Limb (tissue), 2 donors: ENCODE measurements around the gene RNPS1.
"Not testable (repeated sequence)": the region's sequence is repeated elsewhere in the genome, so short reads cannot be mapped to it uniquely, and the experiment has no call there.

Experiments used
- DNase-seq, 2 donors: peaks; one replicate each; pipeline ENCODE4 v3.0.0-alpha.2; 2016; ENCODE audit errors: extremely low spot score in 2 of 2

Gene RNPS1

GRCh38 chr16:2282866-2283555, 15.1 kb upstream of the RNPS1 start:
- DNase-seq = no peak

DNA sequence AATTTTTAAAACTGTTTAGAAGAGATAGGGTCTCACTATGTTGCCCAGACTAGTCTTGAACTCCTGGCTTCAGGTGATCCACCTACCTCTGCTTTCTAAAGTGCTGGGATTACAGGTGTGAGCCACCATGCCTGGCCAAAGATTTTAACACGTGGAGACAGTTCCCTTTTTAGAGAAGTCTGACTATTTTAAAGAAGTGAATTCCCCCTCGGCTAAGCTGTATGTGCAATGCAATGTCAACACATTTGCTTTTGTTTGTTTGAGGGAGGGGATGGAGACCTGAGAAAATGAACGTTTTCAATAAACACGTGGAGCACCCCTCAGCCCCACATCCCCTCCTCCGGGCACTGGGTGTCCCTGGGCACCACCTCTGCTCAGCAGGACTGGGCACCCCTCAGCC, 14.3 kb upstream of the RNPS1 start:
- no peak for DNase-seq

- no peak for DNase-seq
These were observed 13.1 kb upstream of the RNPS1 start for GRCh38 chr16:2280981-2281542.

DNA sequence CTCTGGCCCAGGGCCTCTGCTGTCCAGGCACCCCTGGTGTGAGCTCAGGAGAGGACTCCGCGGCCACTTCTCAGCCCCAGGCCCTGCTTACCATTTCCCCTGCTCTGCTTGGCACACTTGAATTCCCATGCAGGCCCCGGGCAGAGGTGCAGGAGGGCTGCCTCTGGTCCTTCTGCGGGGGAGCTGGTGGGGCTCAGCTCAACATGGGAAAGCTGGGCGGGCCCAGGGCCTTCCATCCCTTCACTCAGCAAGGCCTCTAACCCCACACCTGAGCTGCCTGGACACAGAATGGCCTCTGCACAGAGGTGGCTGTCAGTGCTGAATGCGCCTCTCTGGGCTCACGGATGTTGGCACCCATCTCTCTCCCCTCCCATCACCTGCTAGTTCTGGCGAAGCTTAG, 12.5 kb upstream of the RNPS1 start:
- no peak for DNase-seq

- no peak for DNase-seq
These were observed 11.3 kb upstream of the RNPS1 start for GRCh38 chr16:2278956-2279800.

DNA sequence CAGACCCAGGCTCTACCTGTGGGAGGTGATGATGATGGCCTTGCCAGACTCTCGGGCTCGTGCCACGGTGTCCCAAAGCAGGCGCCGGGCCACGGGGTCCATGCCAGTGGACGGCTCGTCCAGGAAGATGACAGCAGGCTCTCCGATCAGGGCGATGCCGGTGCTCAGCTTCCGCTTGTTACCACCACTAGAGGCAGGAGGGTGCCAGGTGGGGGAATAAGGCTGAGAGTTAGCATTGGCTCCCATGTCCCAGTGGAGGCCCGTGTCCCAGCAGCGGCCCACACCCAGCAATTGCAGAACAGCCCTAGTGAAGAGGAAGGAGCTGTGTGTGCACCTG, 10.3 kb upstream of the RNPS1 start:
- DNase-seq = no peak

DNA sequence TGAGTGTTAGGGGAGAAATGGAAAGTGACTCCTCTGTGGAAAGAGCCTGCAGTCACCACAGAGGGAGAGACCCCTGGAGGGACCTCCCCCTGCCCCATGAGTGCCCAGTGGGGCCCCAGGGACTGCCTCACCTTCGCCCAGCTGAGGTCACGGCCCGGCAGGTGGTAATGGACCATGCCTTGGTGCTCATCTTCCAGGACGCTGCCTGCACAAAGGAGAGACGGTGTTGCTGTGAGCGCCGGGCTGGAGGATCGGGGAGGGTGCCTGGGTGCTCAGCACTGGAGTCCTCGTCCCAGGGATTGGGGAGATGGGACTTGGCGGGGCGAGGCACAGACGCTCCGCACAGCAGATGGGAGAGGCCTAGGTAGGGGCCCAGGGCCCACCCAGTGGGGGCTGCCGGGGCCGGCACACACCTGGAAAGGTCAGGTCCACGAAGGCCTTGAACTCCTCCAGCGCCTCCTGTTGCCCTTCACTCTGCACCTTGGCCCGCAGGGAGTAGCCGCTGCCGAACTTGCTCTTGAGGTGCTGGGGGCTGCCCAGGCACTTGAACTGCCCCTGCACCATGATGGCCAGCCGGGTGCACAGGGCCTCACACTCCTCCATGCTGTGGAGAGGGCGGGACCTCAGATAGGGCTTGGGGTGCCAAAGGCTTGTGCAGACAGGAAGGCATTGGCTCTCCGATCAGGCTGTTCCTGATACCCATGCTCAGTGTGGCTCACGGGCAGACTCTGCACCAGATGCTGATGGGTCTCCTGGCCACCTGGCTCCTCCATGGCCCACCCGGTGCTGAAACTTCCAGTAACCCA, 9.7 kb upstream of the RNPS1 start:
- no peak for DNase-seq

- no peak for DNase-seq
These were observed 8.7 kb upstream of the RNPS1 start for GRCh38 chr16:2276368-2277195.

DNA sequence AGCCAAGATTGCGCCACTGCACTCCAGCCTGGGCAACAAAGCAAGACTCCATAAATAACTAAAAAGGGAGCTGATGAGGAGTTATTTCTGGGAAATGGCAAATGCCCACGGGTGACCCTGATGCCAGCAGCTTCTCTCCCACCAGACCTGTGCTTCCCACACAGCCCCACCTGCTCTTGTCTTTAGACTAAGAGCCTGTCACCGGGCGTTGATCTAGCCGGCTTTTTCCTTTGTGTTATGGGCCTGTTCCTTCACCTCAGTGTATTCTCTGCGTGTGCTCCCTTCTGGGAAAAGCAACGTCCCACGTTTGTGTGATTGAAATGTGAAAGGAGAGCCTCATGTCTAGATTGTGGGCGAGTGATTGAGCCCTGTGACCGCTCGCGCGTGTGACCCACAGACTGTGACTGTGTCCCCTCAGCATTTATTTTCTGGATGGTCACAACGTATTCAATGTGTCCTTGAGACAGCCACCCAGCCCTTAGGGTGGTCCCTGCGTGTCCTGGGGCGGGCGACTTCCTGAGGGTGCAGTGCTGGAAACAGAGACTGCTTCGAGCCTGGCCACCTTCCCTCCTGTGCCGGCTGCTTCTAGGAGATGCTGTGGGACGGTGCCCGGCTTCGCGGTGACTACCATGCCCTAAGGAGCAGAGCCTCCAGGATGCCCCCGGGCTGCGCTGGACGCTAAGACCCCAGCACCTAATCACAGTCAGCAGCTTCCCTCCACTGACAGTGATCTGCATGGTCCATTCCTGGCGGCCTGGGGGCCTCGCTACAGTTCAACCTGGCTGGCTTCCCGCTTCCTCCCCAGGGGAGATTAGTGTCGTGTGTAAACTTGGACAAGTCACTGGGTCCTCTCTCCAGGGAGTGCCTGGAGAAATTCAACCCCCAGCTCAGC, 7.8 kb upstream of the RNPS1 start:
- DNase-seq = no peak

GRCh38 chr16:2273931-2274330, 6.0 kb upstream of the RNPS1 start:
- DNase-seq = no peak

DNA sequence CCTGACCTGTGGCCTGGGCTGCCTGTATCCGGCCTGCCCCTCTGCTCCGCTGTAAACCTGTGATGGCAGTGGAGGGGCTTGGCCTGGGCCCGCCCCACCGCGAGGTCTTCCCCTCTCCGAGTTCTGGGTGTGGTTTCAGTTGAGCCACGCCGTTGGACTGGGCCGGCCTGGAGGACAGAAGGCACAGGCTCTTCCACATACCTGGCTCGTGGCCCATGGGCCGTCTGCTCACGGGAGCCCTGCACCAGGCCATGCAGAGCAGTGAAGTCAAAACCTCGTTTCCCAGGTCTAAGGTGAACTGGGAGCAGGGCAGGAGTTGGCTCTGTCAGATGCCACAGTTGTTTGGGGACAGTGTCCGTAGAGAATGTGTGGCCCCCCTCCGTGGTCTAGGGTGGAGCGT, 5.6 kb upstream of the RNPS1 start:
- DNase-seq = no peak

DNA sequence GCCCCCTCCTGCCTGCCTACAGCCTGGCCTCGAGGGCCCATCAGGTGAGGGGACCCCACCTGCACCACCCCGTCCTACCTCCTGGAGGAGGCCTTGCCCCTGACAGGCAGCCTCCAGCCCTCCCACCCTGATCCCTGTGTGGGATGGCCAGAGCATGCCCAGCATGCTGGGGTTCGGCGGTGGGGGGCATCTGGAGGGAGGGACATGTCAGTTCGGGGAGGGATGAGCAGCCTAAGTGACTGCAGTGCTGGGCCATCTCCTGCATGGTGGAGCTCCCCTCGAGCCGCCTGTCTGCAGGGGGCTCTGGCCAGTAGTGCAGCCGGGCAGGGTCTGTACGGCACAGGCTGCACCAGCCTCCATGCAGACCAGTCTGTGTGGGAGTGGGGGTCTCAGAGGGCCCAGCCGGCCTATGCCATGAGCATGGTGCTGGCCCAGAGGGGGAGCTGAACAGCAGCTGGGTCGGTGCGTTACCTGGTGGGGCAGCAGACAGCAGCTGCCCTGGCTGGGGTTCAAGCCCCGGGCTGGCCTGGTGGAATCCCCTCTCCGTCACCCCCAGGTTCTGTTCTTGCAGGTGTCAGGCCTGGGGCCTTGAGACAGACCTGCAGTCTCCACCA, 4.0 kb upstream of the RNPS1 start:
- DNase-seq = no peak

DNA sequence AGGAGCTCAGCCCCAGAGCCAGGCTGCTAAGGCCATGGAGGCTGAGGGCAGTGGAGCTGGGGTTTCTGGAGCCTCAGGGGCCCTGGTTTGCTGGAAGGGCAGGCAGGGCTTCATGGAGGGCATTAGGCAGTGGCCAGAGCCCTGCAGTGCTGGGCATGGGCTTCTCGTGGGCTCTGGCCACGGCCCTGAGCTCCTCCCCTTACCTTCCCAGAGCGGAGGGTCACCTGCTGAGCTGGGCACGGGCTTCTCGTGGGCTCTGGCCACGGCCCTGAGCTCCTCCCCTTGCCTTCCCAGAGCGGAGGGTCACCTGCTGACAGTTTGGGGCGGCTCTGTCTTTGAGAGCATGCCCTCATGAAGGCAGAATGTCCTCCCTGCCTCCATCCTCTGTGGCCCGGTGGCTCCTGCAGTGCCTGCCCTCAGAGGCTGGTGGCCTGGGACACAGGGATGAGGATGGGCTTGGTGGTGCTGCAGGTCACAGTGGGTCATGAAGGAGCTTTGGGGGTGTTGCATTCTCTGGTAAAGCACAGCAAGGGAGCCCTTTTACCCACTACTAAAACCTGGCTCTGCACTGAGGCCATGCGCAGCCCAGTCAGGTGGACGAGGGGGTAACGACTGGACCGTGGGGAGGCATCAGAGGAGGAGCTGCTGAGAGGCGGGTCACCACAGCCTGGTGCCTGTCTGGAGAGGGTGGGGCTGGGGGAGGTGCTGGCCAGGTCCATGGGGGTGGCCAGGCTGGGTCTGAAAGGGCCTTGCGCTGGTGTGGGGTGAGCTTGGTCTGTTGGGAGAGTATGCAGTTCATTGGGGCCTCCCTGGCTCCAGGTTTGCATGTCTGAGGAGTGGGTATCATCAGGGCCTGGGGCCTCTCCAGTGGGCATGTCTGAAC, 2.9 kb upstream of the RNPS1 start:
- DNase-seq = no peak

DNA sequence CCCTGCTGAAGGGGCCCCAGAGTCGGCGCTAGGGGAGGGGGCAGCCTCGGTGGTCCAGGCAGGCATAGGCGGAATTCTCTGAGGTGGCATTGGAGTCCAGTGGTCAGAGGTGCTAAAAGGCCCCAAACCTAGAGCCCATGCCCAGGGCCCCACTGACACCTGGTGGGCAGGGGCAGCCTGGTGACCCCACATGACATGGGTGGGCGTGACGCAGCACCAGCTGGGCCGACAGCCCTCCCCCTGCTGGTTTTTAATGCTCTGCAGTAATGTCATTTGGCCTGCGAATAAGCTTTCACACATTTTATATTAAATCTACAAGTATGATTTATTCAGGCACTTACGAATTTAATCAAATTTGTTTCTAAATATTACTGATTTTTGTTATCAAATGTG, 2.1 kb upstream of the RNPS1 start:
- no peak for DNase-seq

DNA sequence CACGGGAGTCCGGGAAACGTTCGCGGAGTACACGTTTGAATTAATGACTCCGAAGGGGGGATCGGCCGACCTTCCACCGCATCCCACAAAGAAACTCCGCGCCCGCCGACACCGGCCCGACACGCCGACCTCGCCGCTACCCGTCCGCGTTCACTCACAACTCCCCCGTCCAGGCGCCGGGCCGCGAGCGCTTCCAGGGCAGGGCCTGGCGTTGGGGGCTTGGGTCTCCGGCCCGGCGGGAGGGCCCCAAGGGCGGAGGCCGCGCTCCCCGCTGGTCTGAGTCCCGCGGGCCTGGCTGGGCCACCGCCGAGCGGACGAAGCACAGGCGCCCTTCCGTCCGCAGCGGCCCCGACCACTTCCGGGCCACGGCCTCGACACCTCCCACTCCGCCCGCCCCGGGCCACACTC, 417 bp downstream of the RNPS1 start:
- DNase-seq = not testable (repeated sequence)

- DNase-seq = not testable (repeated sequence)
These were observed 1.0 kb downstream of the RNPS1 start for GRCh38 chr16:2266887-2267286.

GRCh38 chr16:2263026-2263425, 4.9 kb downstream of the RNPS1 start:
- not testable (repeated sequence) for DNase-seq

GRCh38 chr16:2260250-2260649, 7.7 kb downstream of the RNPS1 start:
- no peak for DNase-seq

DNA sequence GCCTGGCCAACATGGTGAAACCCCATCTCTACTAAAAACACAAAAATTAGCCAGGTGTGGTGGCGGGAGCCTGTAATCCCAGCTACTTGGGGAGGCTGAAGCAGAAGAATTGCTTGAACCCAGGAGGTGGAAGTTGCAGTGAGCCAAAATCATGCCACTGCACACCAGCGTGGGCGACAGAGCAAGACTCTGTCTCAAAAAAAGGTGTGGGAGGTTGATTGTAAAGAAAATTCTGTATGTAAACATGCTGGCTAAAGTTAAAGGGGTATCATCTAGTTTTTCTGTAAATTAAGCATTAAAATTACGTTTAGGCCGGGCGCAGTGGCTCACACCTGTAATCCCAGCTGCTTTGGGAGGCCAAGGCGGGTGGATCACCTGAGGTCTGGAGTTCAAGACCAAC, 9.4 kb downstream of the RNPS1 start:
- not testable (repeated sequence) for DNase-seq
